Measurements from ENCODE around the gene SPAG16.

- TF ChIP-seq RCOR1 (IDR thresholded peaks at IDR 0.05; ENCODE audit: low read length) (no peak), CTCF (IDR thresholded peaks at IDR 0.05) (no peak), POLR2AphosphoS5 (IDR thresholded peaks at IDR 0.05; ENCODE audit: low read depth, low read length) (no peak), EZH2phosphoT487 (IDR thresholded peaks at IDR 0.05; ENCODE audit: borderline replicate concordance, low read depth) (no peak)
These were observed 216.6 kb downstream of the SPAG16 start for GRCh38 chr2:213500881-213501280.
